Activated CD8-positive, alpha-beta memory T cell treated with anti-CD3 and anti-CD28 coated beads for 24 hours (primary cell): ENCODE data around the gene NCBP3.
A peak's percentile ranks its signal among the peaks of the same experiment; 100 is the strongest.

Experiments
- DNase-seq: peaks from one replicate; pipeline ENCODE4 v3.0.0-alpha.2; 2020

NCBP3 gene

GRCh38 chr17:3845621-3846436 is at the start of gene NCBP3:
TSS of gene NCBP3 (minus strand) at chr17:3846246. CDS start at chr17:3846223, 23 bp downstream.
- DNase-seq = peak; percentile 96

- DNase-seq = no peak
These were observed 49.3 kb upstream of the NCBP3 start for GRCh38 chr17:3895354-3895753.

GRCh38 chr17:3894911-3895343 is 48.9 kb upstream of the NCBP3 start:
- no peak for DNase-seq

GRCh38 chr17:3894188-3894587 is 48.1 kb upstream of the NCBP3 start:
- DNase-seq = no peak

- no peak for DNase-seq
These were observed 47.7 kb upstream of the NCBP3 start for GRCh38 chr17:3893720-3894116.

GRCh38 chr17:3893003-3893719 is 47.1 kb upstream of the NCBP3 start, which contains the start of gene CAMKK1:
TSS of gene CAMKK1 (minus strand) at chr17:3893053. CDS start at chr17:3885687, 7,366 bp downstream.
- peak; percentile 94 for DNase-seq

- peak; percentile 85 for DNase-seq
These were observed 46.3 kb upstream of the NCBP3 start for GRCh38 chr17:3892095-3892998.

GRCh38 chr17:3891626-3892094 is 45.6 kb upstream of the NCBP3 start:
- DNase-seq = no peak

GRCh38 chr17:3890878-3891219 is 44.8 kb upstream of the NCBP3 start:
- no peak for DNase-seq

- DNase-seq = no peak
These were observed 44.2 kb upstream of the NCBP3 start for GRCh38 chr17:3890082-3890877.

- DNase-seq = no peak
These were observed 43.4 kb upstream of the NCBP3 start for GRCh38 chr17:3889325-3890012.

GRCh38 chr17:3888343-3889171 is 42.5 kb upstream of the NCBP3 start:
- DNase-seq = no peak

- DNase-seq = no peak
These were observed 41.8 kb upstream of the NCBP3 start for GRCh38 chr17:3887804-3888203.

- no peak for DNase-seq
These were observed 41.3 kb upstream of the NCBP3 start for GRCh38 chr17:3887394-3887793.

- no peak for DNase-seq
These were observed 40.7 kb upstream of the NCBP3 start for GRCh38 chr17:3886776-3887175.

GRCh38 chr17:3885970-3886369 is 39.9 kb upstream of the NCBP3 start:
- DNase-seq = no peak

GRCh38 chr17:3885271-3885670 is 39.2 kb upstream of the NCBP3 start:
- DNase-seq = no peak

- no peak for DNase-seq
These were observed 38.1 kb upstream of the NCBP3 start for GRCh38 chr17:3884188-3884587.

- no peak for DNase-seq
These were observed 36.2 kb upstream of the NCBP3 start for GRCh38 chr17:3882276-3882675.

GRCh38 chr17:3880983-3881382 is 34.9 kb upstream of the NCBP3 start:
- DNase-seq = no peak
